Prostate gland (tissue), 2 donors: ENCODE data around the gene SPATA18.
A peak's percentile ranks its signal among the peaks of the same experiment; 100 is the strongest.

Experiments used
- CTCF ChIP-seq, 4 experiments: fragments of 200-600 bp in 2 of 4; fragments of 450-650 bp in 2 of 4; sonication (generic) in 2 of 4; IDR thresholded peaks; 1 replicate in 3 of 4; 2 replicates in 1 of 4; pipeline ENCODE4 v1.5.1; 2016 to 2019; ENCODE audit warnings: antibody characterized with exemption in 4 of 4, mild to moderate bottlenecking in 2 of 4, moderate library complexity in 2 of 4
- POLR2A ChIP-seq: fragments of 450-650 bp; IDR thresholded peaks from one replicate; pipeline ENCODE4 v1.6.1; 2016; ENCODE audit warnings: antibody characterized with exemption, mild to moderate bottlenecking
- POLR2AphosphoS5 ChIP-seq: sonication (generic); formaldehyde crosslinking; IDR thresholded peaks from one replicate; pipeline ENCODE4 v1.6.1; 2017; ENCODE audit warnings: antibody characterized with exemption

- TF ChIP-seq POLR2A (peak; percentile 15), POLR2AphosphoS5 (peak; percentile 59), CTCF (IDR thresholded peaks at IDR 0.05) (no peak)
These were observed 741 bp downstream of the SPATA18 start for GRCh38 chr4:52051615-52052474.
